ENCODE results near the gene DIS3L2. TPM values are rescaled to one million over a fixed set of nuclear protein-coding genes. Genes with fewer than 3 reads are reported as not detected.
A peak's percentile ranks its signal among the peaks of the same experiment; 100 is the strongest.

DIS3L2 gene
- total RNA-seq, 1 donor: 30.7 TPM

DNA sequence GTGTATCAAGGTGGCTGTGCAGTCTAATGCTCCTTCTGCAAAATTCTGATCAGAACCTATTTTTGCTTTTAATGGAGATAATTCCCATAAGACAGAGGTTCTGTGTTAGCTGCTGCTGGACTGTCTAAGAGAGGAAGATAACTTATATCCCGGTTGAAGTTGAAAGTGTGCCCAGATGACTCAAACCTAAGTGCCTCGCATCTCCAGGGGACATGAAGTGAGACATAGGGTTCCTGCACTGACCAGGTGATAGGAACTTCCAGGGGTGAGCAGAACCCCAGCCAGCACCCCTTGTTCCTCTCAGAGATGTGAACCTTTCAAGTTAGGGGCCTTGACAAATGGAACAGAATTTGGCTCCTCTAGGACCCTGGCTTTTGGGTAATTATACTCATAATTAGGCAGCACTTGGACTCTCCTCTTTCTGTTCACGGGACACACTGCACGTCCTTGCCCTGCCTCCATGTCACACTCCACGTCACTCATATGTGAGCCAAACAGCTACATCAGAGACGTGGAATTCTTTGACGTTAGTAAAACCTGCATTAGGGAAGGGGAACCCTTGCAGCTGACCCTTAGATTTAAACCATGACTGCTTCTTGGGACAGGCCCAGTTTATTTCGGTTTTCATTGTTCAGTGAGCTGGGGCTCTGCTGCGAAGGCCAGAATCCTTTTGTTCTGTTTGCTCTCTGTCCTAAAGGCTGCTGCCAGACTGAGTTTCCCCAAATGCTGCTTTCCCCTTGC lies 312.6 kb downstream of the DIS3L2 start:
- no peak overlapping the region for H3K4me3 ChIP-seq (ENCODE audit: low read depth, low read length)
- TF ChIP-seq, protein P1, sequence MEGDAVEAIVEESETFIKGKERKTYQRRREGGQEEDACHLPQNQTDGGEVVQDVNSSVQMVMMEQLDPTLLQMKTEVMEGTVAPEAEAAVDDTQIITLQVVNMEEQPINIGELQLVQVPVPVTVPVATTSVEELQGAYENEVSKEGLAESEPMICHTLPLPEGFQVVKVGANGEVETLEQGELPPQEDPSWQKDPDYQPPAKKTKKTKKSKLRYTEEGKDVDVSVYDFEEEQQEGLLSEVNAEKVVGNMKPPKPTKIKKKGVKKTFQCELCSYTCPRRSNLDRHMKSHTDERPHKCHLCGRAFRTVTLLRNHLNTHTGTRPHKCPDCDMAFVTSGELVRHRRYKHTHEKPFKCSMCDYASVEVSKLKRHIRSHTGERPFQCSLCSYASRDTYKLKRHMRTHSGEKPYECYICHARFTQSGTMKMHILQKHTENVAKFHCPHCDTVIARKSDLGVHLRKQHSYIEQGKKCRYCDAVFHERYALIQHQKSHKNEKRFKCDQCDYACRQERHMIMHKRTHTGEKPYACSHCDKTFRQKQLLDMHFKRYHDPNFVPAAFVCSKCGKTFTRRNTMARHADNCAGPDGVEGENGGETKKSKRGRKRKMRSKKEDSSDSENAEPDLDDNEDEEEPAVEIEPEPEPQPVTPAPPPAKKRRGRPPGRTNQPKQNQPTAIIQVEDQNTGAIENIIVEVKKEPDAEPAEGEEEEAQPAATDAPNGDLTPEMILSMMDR (IDR thresholded peaks at IDR 0.05; ENCODE audit: insufficient read depth, low read depth, low read length): no peak
- no peak for DNase-seq (ENCODE audit: low read depth)

- TF ChIP-seq, protein P1 (IDR thresholded peaks at IDR 0.05; ENCODE audit: insufficient read depth, low read depth, low read length): no peak
- H3K4me3 ChIP-seq (ENCODE audit: low read depth, low read length): no peak overlapping the region
- no peak for DNase-seq (ENCODE audit: low read depth)
Observed at GRCh38 chr2:232275670-232276069, 314.2 kb downstream of the DIS3L2 start.

DNA sequence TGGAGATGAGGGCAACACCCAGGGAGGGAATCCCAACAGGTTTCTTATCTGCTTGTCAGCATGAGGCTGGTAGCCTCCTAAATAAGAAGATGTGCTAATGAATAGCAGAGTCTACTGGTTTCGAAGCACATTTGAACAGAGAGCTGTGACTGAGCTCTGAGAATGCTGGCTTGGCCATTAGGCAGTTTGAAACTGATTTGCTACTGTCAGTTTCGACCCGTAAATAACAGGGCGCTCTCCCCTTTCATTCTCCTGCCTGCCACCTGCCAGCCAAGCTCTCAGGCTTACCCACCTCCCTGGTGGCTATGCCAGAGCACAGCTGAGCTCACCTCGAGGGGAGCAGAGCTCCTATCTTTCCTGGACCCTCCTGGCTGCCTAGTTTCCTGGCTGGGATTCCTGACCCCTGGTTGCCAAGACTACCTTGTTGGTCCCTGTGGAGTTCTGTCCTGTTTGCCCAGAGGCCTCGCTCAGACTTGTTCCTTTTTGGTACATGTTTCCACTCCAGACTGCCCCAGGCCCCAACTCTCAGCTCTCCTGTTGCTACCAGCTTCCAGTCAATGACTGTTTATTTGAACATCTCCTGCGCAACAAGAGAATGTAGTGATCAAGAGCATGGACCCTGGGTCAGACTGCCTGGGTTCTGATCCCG lies 314.7 kb downstream of the DIS3L2 start:
- DNase-seq (ENCODE audit: low read depth): no peak
- TF ChIP-seq, protein P1 (IDR thresholded peaks at IDR 0.05; ENCODE audit: insufficient read depth, low read depth, low read length): no peak
- H3K4me3 ChIP-seq (ENCODE audit: low read depth, low read length): no peak overlapping the region

DNA sequence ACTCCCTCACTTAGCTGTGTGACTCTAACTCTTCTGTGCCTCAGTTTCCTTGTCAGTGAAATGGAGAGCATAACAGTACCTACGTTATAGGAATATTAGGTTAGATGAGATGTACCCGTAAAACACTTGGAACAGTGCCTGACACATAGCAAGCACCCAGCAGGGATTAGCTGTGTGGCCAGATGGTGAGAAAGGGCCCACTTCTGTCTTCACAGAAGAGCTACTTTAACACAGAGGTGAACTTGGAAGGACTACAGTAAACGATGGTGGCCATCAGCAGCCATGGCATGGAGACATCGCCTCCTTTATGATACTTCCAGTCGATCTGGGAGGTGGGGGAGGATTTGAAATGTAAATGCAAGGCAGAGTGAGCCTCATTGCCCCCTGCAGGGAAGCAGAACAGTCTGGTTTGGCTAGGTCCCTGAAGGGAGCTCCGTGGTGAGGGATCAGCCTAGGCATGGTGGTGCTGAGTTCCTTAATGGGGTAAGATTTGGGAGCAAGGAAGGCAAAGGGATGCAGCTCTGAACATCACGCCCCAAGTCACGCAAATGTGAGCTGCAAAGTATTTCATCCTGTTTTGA lies 315.3 kb downstream of the DIS3L2 start:
- H3K4me3 ChIP-seq (ENCODE audit: low read depth, low read length): no peak overlapping the region
- DNase-seq (ENCODE audit: low read depth): no peak
- TF ChIP-seq, protein P1 (IDR thresholded peaks at IDR 0.05; ENCODE audit: insufficient read depth, low read depth, low read length): no peak

DNA sequence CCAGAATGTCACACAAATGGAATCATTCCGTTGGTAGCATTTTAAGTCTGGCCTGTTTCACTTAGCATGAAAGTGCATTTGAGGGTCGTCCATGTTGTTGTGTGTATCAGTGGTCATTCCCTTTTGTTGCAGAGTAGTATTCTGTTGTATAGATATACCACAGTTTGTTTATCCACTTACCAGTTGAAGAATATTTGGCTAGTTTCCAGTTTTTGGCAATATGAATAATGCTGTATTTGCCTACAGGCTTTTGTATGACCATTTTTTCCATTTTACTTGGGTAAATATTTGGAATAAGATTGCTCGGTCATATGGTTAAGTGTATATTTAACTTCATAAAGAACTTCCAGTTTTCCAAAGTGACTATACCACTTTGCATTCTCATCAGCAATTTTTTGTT lies 317.0 kb downstream of the DIS3L2 start:
- DNase-seq (ENCODE audit: low read depth): no peak
- no peak overlapping the region for H3K4me3 ChIP-seq (ENCODE audit: low read depth, low read length)
- TF ChIP-seq, protein P1 (IDR thresholded peaks at IDR 0.05; ENCODE audit: insufficient read depth, low read depth, low read length): no peak

GRCh38 chr2:232280341-232280740 lies 318.8 kb downstream of the DIS3L2 start:
- DNase-seq (ENCODE audit: low read depth): peak; percentile 28
- TF ChIP-seq, protein P1 (IDR thresholded peaks at IDR 0.05; ENCODE audit: insufficient read depth, low read depth, low read length): no peak
- H3K4me3 ChIP-seq (ENCODE audit: low read depth, low read length): no peak overlapping the region

Measured in fibroblast of villous mesenchyme (primary cell).